Effector memory CD8-positive, alpha-beta T cell (primary cell): ENCODE data around the gene AKR1C8.
"Not testable (repeated sequence)": the region's sequence is repeated elsewhere in the genome, so short reads cannot be mapped to it uniquely, and the experiment has no call there.

ENCODE experiments used
- ATAC-seq: fragments of 150-1000 bp; cut with Tn5 transposase; replicated peaks from 2 replicates; pipeline ENCODE4 v1.10.0; 2021; ENCODE audit warnings: mild to moderate bottlenecking, moderate library complexity
- DNase-seq, 3 experiments: peaks; one replicate each; pipeline ENCODE4 v3.0.0; 2021
- H3K27ac Mint-ChIP-seq, 2 donors: one replicate each; pipeline ENCODE4 v1.8.0; 2022; ENCODE audit warnings: mild to moderate bottlenecking in 2 of 2, mixed read lengths in 2 of 2, moderate library complexity in 2 of 2
- H3K27me3 Mint-ChIP-seq, 2 donors: one replicate each; pipeline ENCODE4 v1.8.0; 2022; ENCODE audit warnings: mixed read lengths in 2 of 2
- H3K36me3 Mint-ChIP-seq: one replicate; pipeline ENCODE4 v1.8.0; 2022; ENCODE audit warnings: mild to moderate bottlenecking, moderate library complexity, mixed read lengths; ENCODE audit not compliant: insufficient read depth
- H3K4me1 Mint-ChIP-seq, 2 donors: one replicate each; pipeline ENCODE4 v1.8.0; 2022; ENCODE audit warnings: low read depth in 2 of 2, mixed read lengths in 2 of 2
- H3K4me3 Mint-ChIP-seq, 2 donors: one replicate each; pipeline ENCODE4 v1.8.0; 2022; ENCODE audit warnings: mild to moderate bottlenecking in 2 of 2, mixed read lengths in 2 of 2, moderate library complexity in 2 of 2
- H3K9me3 Mint-ChIP-seq, 2 donors: one replicate each; pipeline ENCODE4 v1.8.0; 2022; ENCODE audit warnings: mixed read lengths in 2 of 2

The AKR1C8 gene

GRCh38 chr10:5196702-5197113 lies 11.8 kb upstream of the AKR1C8 start, which contains the start of gene AKR1C4:
Gene AKR1C4, plus strand, starts transcription at chr10:5196837. Its CDS starts 31 bp downstream, at chr10:5196868.
- H3K36me3 Mint-ChIP-seq, result no peaks in the 10 kb centered on the region
- H3K9me3 Mint-ChIP-seq, result peaks cover 0 to 3% of the 10 kb centered on the region in 2 donors
- H3K27me3 Mint-ChIP-seq, result no peaks in the 10 kb centered on the region
- no peak for ATAC-seq
- no peaks in the 10 kb centered on the region for H3K4me1 Mint-ChIP-seq
- no peak within 1 kb of the TSS for H3K4me3 Mint-ChIP-seq
- H3K27ac Mint-ChIP-seq, result no peak within 1 kb of the TSS
- DNase-seq, result no peak

- Mint-ChIP-seq H3K9me3 (peaks cover 0 to 3% of the 10 kb centered on the region in 2 donors), H3K36me3 (no peaks in the 10 kb centered on the region), H3K4me3 (no peak overlapping the region), H3K27me3 (no peaks in the 10 kb centered on the region), H3K4me1 (no peaks in the 10 kb centered on the region), H3K27ac (no peak overlapping the region)
- ATAC-seq (no peak), DNase-seq (no peak)
Measured at GRCh38 chr10:5195727-5196374, 10.9 kb upstream of the AKR1C8 start.

- H3K36me3 Mint-ChIP-seq, result no peaks in the 10 kb centered on the region
- no peak for ATAC-seq
- H3K4me1 Mint-ChIP-seq, result no peaks in the 10 kb centered on the region
- H3K9me3 Mint-ChIP-seq, result peaks cover 0 to 3% of the 10 kb centered on the region in 2 donors
- no peak for DNase-seq
- H3K27ac Mint-ChIP-seq, result no peak overlapping the region
- no peaks in the 10 kb centered on the region for H3K27me3 Mint-ChIP-seq
- H3K4me3 Mint-ChIP-seq, result no peak overlapping the region
Measured at GRCh38 chr10:5194431-5194830, 9.5 kb upstream of the AKR1C8 start.

- Mint-ChIP-seq H3K27me3 (peaks cover 0 to 2% of the 10 kb centered on the region in 2 donors), H3K9me3 (no peaks in the 10 kb centered on the region), H3K4me3 (no peak overlapping the region), H3K4me1 (no peaks in the 10 kb centered on the region), H3K36me3 (no peaks in the 10 kb centered on the region), H3K27ac (no peak overlapping the region)
- DNase-seq, result no peak
- ATAC-seq, result no peak
Measured at GRCh38 chr10:5188358-5188757, 3.4 kb upstream of the AKR1C8 start.

GRCh38 chr10:5187867-5188266 lies 2.9 kb upstream of the AKR1C8 start:
- ATAC-seq, result no peak
- Mint-ChIP-seq H3K27me3 (peaks cover 0 to 6% of the 10 kb centered on the region in 2 donors), H3K9me3 (no peaks in the 10 kb centered on the region), H3K4me1 (no peaks in the 10 kb centered on the region), H3K4me3 (no peak overlapping the region), H3K27ac (no peak overlapping the region), H3K36me3 (no peaks in the 10 kb centered on the region)
- no peak for DNase-seq

- H3K36me3 Mint-ChIP-seq, result no peaks in the 10 kb centered on the region
- ATAC-seq (no peak), DNase-seq (no peak)
- H3K4me3 Mint-ChIP-seq, result no peak overlapping the region
- no peak overlapping the region for H3K27ac Mint-ChIP-seq
- no peaks in the 10 kb centered on the region for H3K4me1 Mint-ChIP-seq
- peaks cover 0 to 12% of the 10 kb centered on the region in 2 donors for H3K27me3 Mint-ChIP-seq
- no peaks in the 10 kb centered on the region for H3K9me3 Mint-ChIP-seq
Measured at GRCh38 chr10:5183923-5184322, 1.0 kb downstream of the AKR1C8 start.

- not testable (repeated sequence) for H3K36me3 Mint-ChIP-seq
Measured at GRCh38 chr10:5180503-5180902, 4.4 kb downstream of the AKR1C8 start.

GRCh38 chr10:5175581-5175980 lies 9.4 kb downstream of the AKR1C8 start:
- not testable (repeated sequence) for H3K9me3 Mint-ChIP-seq, ATAC-seq, H3K36me3 Mint-ChIP-seq, H3K27me3 Mint-ChIP-seq, H3K4me3 Mint-ChIP-seq, H3K27ac Mint-ChIP-seq, DNase-seq, H3K4me1 Mint-ChIP-seq

More at GRCh38 chr10:5180503-5180902, 4.4 kb downstream of the AKR1C8 start:
- not testable (repeated sequence) for ATAC-seq, H3K27ac Mint-ChIP-seq, H3K4me1 Mint-ChIP-seq, DNase-seq, H3K9me3 Mint-ChIP-seq, H3K4me3 Mint-ChIP-seq
- peaks cover 0 to 12% of the 10 kb centered on the region in 2 donors for H3K27me3 Mint-ChIP-seq

GRCh38 chr10:5168897-5169420 lies 16.0 kb downstream of the AKR1C8 start:
- Mint-ChIP-seq H3K4me3 (no peak overlapping the region), H3K4me1 (no peaks in the 10 kb centered on the region)

GRCh38 chr10:5165738-5166137 lies 19.2 kb downstream of the AKR1C8 start:
- Mint-ChIP-seq H3K36me3 (no peaks in the 10 kb centered on the region), H3K27ac (no peak overlapping the region), H3K4me1 (no peaks in the 10 kb centered on the region), H3K9me3 (peaks cover 20 to 21% of the 10 kb centered on the region in 2 donors), H3K4me3 (no peak overlapping the region), H3K27me3 (peaks cover 0 to 4% of the 10 kb centered on the region in 2 donors)
- ATAC-seq (no peak), DNase-seq (no peak)

More at GRCh38 chr10:5168897-5169420, 16.0 kb downstream of the AKR1C8 start:
- DNase-seq (no peak), ATAC-seq (no peak)
- H3K36me3 Mint-ChIP-seq, result no peaks in the 10 kb centered on the region
- H3K9me3 Mint-ChIP-seq, result peaks cover 10 to 14% of the 10 kb centered on the region in 2 donors
- peak overlapping the region in 1 of 2 donors; percentile 2 for H3K27ac Mint-ChIP-seq
- H3K27me3 Mint-ChIP-seq, result no peaks in the 10 kb centered on the region

GRCh38 chr10:5163487-5163886 lies 21.5 kb downstream of the AKR1C8 start:
- H3K9me3 Mint-ChIP-seq, result peaks cover 18 to 21% of the 10 kb centered on the region in 2 donors
- ATAC-seq (no peak), DNase-seq (no peak)
- H3K27ac Mint-ChIP-seq, result no peak overlapping the region
- H3K36me3 Mint-ChIP-seq, result no peaks in the 10 kb centered on the region
- peaks cover 0 to 8% of the 10 kb centered on the region in 2 donors for H3K27me3 Mint-ChIP-seq
- H3K4me3 Mint-ChIP-seq, result no peak overlapping the region
- H3K4me1 Mint-ChIP-seq, result no peaks in the 10 kb centered on the region

- H3K27me3 Mint-ChIP-seq, result peaks cover 0 to 8% of the 10 kb centered on the region in 2 donors
- no peak overlapping the region for H3K27ac Mint-ChIP-seq
- H3K9me3 Mint-ChIP-seq, result peaks cover 9 to 12% of the 10 kb centered on the region in 2 donors
- DNase-seq (no peak), ATAC-seq (no peak)
- no peaks in the 10 kb centered on the region for H3K36me3 Mint-ChIP-seq
- H3K4me3 Mint-ChIP-seq, result no peak overlapping the region
- no peaks in the 10 kb centered on the region for H3K4me1 Mint-ChIP-seq
Measured at GRCh38 chr10:5159126-5159525, 25.8 kb downstream of the AKR1C8 start.

- DNase-seq (no peak), ATAC-seq (no peak)
- Mint-ChIP-seq H3K27me3 (peaks cover 0 to 8% of the 10 kb centered on the region in 2 donors), H3K4me3 (no peak overlapping the region), H3K27ac (no peak overlapping the region), H3K4me1 (no peaks in the 10 kb centered on the region), H3K9me3 (peaks cover 0 to 3% of the 10 kb centered on the region in 2 donors), H3K36me3 (no peaks in the 10 kb centered on the region)
Measured at GRCh38 chr10:5157501-5157900, 27.4 kb downstream of the AKR1C8 start.

- ATAC-seq (no peak), DNase-seq (no peak)
- H3K4me1 Mint-ChIP-seq, result no peaks in the 10 kb centered on the region
- H3K4me3 Mint-ChIP-seq, result no peak overlapping the region
- no peaks in the 10 kb centered on the region for H3K9me3 Mint-ChIP-seq
- H3K27ac Mint-ChIP-seq, result no peak overlapping the region
- no peaks in the 10 kb centered on the region for H3K36me3 Mint-ChIP-seq
- peaks cover 0 to 6% of the 10 kb centered on the region in 2 donors for H3K27me3 Mint-ChIP-seq
Measured at GRCh38 chr10:5155951-5156350, 29.0 kb downstream of the AKR1C8 start.
